ENCODE results near the gene ZMIZ1.

The ZMIZ1 gene, protein sequence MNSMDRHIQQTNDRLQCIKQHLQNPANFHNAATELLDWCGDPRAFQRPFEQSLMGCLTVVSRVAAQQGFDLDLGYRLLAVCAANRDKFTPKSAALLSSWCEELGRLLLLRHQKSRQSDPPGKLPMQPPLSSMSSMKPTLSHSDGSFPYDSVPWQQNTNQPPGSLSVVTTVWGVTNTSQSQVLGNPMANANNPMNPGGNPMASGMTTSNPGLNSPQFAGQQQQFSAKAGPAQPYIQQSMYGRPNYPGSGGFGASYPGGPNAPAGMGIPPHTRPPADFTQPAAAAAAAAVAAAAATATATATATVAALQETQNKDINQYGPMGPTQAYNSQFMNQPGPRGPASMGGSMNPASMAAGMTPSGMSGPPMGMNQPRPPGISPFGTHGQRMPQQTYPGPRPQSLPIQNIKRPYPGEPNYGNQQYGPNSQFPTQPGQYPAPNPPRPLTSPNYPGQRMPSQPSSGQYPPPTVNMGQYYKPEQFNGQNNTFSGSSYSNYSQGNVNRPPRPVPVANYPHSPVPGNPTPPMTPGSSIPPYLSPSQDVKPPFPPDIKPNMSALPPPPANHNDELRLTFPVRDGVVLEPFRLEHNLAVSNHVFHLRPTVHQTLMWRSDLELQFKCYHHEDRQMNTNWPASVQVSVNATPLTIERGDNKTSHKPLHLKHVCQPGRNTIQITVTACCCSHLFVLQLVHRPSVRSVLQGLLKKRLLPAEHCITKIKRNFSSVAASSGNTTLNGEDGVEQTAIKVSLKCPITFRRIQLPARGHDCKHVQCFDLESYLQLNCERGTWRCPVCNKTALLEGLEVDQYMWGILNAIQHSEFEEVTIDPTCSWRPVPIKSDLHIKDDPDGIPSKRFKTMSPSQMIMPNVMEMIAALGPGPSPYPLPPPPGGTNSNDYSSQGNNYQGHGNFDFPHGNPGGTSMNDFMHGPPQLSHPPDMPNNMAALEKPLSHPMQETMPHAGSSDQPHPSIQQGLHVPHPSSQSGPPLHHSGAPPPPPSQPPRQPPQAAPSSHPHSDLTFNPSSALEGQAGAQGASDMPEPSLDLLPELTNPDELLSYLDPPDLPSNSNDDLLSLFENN

DNA sequence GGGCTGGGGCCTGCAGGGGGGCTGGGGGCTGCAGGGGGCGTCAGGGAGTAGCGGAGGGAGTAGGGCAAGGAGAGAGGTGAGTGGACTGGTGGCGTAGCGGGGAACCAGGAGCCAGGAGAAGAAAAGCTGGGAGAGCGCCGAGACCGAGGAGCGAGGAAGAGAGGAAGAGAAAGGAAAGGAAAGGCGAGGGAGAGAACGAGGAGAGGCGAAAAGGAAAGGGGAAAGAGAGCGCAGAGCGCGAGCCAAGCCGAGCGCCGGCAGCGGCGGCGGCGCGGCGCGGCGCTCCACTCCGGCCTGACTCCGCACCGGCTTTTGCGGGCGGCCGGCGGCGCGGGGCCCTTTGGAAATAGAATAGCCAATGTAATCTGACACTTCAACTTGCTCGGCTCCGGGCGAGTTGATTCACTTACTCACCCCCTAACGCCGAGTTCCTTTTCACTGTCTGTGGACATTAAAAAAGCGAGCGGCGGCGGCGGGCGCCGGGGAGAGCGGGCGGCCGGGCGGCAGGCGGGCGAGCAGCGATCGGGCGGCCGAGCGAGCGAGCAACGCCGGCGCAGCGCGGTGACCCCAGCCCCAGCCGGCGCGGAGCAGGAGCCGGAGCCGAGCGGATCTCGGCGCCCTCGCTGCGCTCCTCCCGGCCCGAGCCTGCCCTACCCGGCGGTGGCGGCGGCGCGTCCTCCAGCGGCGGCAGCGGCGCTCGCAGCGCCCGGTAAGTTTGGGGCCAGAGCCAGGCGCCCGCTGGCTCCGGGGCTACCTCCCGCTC, at the start of gene ZMIZ1:
ZMIZ1 (plus strand) TSS at position 405 of the 763 bp plus-strand sequence. CDS start 132,667 bp downstream, outside the sequence.
- DNase-seq: peak; percentile 80 to 84

DNA sequence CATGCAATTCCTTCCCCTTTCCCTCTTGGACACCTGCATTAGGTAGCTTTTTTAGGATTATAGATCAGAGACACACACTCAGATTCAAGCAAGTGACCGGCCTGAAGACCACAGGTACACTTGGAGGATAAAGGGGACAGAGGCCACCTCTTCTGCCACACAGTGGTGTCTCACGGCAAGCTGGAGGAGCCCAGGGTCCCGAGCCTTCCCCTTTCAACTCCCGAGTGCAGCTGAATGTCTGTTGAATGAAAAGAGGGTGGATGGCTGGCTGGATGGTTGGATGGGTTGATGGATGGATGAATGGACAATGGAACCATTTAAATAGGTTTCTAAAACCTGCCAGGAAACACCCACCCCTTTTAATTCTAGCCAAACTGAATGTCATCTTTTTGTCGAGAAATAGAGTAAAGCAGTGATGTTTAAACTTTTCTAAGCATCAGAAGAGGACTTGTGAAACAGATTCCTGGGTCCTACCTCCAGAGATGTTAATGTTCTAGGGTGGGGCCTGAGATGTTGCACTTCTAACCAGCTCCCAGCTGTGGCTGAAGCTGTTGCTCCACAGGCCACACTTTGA, 49.2 kb upstream of the ZMIZ1 start:
- DNase-seq: no peak

DNA sequence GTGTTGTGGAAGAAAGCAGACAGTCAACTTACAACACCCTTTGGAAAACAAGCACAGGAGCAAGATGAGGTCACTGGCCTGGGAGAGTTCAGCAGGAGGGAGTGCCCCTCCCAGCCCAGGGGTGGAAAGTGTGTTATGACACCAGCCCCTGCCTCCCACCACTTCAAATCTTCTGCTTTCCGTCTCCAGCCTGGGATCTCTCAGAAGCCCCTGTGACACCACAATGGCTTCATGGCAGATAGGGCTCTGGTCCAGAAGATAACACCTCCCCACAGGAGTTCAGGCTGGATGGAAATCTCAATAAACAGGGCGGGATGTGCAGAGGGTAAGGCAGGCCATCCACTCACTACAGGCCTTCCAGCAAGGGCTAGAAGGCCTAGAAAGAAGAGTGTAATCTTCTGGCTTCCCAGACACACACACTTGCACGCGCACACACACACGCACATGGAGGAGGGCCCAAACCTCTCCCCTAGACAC, 48.7 kb upstream of the ZMIZ1 start:
- DNase-seq: no peak

DNA sequence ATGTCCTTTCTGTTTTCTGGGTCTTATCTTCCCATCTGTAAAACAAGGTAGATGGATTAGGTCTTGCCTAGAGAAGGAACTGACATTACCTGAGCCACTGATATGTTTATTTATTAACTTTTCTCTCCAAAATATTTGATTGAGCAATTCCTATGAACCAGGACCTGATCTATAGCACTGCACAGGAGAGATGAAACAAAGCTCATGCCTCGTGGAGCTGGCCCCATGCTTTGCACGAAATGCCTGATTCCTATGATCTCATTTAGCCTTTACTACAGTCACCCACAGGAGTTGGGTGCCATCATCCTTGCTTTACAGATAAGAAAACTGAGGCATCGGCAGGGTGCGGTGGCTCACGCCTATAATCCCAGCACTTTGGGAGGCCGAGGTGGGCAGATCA, 48.2 kb upstream of the ZMIZ1 start:
- DNase-seq: no peak

DNA sequence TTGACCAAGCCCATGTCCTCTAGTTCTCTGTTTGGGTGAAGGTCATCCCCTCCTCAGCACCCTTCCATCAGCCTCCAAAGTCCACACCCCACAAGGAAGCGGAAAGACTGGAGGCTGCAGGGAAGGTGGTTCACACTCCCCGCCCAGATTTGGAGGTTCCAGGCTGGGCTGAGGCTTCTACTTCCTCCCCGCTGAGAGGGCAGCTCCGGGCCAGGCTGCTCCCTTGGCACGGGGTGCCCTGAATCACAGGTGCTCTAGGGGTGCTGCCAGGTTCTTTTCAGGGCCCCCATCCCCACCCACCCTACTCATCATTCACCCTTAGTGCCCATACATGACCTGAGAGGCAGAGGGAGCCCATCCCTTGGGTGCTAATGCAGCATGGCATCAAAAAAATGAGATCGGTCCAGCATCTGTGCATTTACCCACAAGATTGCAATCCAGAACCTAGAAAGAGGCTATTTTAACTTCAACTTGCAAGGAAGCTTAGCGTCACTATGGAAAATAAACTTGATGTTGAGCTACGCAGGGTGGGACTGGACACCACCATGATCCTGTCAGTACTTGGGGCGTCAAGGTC, 47.3 kb upstream of the ZMIZ1 start:
- no peak for DNase-seq

DNA sequence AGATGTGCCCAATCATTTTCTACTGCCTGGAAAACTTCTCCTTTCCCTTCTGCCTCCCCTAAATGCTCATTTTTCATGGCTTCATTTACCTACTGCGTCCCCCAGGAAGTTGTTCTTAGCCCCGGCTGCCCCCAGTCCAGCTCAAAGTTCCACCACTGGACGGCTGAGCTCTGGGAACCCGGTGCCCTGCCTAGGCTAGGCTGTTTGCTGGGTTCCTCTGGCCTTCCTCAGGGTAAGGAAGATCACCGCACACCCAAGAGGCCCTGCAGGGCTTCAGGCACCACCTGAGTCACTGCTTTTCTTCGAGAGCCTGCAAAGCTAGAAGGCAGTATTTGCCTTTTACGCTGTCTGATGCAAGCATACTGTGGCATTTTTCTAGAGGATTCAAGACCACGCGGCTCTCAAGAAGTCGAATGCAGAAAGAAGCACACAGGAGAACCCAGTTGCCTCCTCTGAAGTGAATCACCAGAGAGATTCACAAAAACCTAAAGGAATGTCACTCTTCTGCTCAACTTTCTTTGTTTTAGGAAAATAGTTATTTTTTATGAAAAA, 46.7 kb upstream of the ZMIZ1 start:
- DNase-seq: no peak

DNA sequence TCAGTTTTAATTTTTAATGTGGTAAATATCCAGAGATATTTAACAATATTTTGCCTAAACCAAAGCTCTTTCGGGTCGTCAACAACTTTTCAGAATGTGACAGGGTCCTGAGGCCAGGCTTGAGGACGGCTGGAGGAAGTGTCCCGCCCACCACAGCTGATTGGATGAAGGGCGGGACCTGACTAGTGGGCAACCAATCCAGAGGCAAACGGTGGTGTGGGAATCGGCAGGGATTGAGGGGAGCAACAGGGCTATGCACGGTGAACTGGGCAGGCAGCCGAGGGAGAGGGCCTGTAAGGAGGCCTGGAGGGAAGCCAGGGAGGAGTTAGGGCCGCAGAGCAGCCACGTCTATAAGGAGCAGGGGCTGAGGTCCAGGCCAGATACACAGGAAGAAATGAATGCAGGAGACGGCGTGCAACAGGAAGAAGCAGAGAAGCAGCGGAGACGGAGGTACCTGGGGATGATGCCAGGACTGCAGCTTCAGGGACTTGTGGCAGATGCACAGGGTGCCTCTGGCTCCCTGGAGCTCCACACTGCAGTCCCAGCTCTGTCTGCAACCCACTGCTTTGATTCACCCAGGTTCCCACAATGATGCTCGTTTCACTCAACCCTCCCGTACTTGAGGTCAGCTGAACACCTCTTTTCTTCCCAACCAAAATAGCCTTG, 46.1 kb upstream of the ZMIZ1 start:
- DNase-seq: peak in 1 of 2 donors; percentile 11

DNA sequence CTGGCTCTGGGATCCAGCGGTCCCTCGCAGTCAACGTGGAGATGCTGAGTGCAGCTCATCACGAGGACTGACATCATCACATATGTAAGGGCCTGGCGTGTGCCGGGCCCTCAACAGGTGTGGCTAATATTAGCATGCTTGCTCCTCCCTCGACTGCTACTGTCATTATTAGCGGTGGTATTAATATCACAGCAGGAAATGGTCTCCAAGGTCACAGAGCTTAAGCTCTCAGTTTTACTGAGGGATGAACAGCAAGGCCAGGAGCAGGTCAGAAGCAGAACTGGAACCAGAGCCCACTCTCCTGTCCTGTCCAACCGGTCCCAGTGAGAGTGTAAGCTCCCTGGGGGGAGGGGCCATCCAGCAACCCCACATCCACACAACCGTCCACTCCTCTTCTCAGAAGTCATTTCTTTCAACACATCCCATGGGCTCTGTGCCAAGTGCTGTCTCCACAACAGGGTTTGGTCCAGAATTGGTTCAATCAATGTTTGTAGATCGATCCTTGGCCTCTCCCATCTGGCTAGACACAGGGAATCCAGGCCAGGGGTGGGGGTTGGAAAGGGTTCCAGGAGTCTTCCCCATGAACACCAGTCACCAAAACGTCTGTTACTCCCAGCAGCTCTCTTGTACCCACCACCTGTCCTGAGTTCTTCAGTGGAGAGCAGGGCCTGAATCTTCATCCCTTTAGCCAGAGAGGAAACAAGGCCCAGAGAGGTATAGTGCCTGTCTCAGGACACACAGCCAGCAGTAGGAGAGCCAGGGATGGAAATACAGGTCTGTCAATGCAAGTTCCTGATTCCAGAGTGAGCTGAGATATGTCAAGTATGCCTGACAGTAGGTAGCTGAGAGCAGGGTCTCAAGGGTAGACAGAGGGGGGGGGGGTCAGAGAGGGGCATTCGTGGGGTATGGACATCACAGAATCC, 45.3 kb upstream of the ZMIZ1 start:
- no peak for DNase-seq

DNA sequence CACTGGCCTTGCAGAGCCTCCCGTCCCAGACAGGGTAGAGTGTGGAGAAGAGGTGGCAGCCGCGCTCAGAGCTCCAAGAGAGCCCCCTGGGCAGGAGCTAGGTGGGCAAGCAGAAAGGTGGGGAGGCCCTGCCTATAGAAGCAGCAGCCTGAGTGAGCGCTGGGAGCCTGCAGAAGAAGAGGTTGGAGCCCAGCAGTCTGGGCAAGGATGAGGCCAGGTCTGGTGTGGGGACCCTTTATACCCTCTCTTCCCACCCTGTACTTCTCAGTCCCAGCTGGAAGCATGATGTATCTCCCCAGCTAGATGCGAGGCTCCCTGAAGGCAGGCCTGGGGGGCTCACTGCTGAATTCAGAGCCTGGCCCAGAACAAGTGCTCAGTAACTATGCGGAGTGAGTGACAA, 44.5 kb upstream of the ZMIZ1 start:
- DNase-seq: no peak

DNA sequence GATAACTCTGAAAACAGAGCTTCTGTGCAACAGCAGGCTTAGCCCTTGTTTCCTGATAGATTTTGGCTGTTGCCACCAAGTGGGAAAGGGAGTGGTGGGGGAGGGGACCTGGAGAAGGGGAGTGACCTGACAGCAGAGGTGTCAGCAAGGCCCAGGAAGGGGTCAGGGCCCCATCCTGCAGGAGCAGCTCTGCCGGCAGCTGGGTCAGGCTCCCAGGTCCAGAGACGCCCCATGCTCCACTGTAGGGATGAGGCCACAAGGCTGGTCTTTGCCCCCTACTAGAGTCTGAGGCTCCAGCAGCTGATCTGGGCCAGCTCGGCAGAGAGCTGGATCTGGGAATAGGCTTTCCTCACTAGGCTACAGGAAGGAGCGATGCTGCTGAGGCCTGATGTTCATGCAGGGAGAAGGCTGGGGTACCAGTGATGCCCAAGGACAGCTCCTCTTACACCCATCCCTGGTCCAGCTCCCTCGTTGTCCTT, 44.0 kb upstream of the ZMIZ1 start:
- DNase-seq: no peak

DNA sequence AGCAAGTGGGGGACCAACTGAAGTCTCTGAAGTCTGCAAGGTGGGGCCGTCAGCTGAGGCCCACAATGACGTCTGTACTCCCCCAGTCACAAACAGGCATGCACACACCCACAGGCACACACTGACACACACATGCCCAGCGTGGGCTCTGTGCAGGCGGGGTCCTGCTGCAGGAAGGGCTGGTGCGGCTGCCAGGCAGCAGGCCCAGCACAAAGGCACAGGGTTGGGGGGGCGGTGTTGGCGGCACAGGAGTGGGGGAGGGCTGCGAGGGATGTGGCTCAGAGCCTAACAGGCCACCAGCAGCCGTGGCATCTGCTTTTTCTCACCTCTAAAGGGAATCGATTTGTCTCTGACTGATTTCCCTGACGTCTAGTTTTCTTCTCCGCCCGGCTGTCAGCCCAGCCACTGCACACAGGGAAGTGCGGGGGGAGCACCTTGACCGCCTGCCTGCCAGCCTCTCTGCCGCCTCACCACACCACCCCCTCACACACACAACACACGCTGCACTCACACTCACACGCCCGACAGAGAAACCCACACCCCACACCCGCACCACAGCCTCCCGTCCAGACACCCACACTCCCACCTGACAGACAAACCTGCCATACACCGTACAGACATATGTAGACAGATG, 43.5 kb upstream of the ZMIZ1 start:
- peak in 1 of 2 donors; percentile 25 for DNase-seq

DNA sequence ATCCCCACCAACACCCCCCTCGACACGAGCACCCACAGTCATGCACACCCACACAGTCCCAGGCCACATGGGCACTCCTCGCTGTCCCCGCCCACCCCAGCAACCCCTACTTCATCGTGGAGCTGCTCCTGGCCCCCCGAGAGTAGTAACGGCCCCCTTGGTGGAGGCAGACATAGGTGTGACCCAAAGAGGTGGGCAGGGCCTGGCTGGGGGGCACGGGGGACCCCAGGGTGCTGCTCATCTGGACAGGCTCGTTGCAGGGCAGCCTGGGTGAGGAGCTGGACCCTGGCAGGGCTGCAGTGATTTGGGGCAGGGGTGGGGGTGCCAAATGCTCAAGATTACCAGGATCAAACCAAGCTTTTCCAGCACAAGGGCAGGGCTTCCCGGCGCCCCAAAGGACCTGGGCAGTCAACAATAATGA, 42.4 kb upstream of the ZMIZ1 start:
- DNase-seq: no peak

DNA sequence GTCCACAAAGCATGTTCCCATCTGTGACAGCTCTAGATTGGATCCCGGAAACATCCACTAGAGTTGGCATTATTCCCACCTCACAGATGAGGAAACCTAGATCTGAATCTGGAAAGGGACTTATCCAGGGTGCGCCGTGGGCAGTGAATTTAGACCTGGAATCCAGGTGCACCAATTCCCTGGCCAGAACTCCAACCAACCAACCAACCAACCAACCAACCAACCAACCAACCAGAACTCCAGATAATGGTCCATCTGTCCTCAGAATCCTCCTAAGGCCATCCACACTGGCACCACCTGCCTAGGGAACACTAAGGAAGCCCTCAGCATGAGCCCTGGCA, 42.0 kb upstream of the ZMIZ1 start:
- no peak for DNase-seq

DNA sequence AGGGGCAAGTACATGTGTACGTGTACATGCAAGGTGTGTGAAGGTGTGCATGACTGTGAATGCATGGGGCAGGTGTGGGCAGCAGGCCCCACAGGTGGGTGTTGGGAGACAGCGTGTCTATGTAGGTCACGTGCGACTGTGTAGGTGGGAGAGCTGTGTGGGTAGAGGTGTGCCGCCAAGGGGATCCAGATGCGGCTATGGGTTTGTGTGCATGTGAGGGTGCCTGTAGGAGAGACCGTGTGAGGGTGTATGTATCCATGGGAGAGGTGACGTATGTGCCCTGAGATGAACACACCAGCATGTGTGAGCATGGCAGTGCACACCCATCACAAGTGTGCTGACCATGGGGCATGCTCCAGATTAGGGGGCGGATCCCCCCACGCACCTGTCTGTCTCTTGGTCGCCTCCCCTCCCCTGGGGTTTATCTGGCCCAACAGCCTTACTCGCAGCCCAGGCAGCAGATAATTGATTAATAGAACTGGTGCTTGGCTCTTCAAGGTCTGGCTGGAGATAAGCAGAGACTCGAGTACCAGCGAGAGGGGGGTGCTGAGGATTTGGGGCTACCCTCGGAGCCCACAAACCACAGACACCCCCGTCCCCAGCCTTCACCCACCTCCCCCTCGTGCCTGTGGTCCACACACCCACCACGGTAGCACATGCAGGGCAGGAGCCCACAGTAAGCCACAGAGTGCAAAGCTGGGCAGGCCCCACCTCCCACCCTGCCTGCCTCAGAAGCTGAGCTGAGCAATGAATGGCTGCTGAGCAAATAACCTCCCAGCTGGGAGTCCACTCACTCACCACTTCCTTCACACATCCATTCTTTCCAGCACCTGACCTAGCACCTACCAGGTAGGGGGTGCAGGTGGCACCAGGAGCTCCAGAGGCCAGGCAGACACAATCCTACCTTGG, 41.4 kb upstream of the ZMIZ1 start:
- DNase-seq: peak in 1 of 2 donors; percentile 33

DNA sequence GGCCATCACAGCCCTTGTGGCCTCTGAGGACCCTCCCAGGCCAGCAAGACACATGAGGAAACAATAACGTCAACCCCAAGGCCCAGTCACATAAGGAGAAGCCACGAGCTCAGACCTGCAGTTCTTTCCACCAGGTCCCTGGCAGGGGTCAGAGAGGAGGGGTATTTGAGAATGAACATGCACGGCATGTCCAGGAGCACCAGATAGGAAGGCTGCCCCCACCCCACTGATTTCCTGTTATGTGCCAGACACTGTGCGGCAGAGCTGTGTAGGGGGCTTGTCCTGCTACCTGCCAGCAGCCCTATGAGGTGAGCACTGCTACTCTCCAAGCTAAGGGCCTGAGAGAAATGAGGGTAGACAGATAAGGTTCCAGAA, 40.7 kb upstream of the ZMIZ1 start:
- no peak for DNase-seq

DNA sequence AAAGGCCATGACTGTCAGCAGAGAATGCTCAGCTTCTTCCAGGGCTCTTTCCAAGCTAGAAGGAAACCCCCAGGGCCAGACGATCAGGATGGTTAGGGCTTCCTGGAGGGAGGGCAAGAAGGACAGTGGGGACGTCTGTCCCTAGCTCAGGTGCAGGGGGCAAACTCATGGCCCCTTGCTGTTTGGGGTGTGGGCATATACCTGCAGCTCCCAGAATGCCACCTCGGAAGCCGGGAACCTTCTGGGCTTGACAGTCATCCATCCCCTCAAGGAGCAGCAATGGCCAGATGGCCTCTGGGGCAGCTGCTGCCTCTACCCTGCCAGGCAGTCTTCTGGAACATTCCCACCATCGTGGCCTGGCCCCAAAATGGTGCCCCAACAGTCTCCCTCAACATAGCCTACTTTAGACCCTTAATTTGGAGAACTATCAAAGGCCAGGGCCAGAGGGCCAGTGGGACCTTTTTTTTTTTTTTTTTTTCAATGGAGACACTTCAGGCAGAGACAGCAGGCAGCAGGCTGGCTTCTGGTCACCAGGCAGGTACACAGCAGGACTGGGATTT, 40.2 kb upstream of the ZMIZ1 start:
- DNase-seq: no peak

DNA sequence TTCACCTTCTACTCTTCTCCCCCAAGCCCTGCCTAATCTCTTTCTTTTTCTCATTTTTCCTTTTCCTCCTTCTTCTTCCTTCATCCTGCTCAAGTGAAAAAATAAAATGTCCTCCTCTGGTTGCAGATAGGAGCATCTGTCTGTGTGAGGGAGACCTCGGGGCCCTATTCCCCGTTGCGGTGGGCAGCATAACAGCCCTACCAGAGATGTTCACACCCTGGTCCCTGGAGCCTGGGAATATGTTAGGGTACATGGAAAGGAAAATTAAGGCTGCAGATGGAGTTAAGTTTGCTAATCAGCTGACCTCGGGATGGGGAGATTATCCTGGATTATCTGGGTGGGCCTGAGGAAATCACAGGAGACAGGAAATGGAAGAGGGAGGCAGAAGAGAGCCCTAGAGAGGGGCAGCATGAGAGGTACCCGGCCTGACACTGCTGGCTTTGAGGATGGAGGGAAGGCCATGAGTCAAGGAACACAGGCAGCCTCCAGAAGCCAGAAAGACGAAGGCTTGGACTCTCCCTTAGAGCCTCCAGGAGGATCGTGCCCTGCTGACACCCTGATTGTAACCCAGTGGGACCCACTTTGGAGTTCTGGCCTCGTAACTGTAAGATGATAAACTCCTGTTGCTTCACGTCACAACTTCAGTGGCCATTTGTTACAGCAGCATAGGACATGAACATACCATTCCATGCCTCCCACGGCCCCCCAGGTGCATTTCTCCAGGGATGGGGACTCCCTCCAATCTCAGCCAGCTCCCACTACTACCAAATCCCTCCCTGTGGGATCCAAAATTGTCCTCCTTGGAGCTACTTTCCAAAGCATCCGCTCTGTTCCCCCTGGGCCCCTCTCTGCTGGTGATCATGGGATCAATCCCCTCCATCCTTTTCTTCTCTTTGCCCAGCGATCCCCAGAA, 39.0 kb upstream of the ZMIZ1 start:
- DNase-seq: no peak
